A549 treated with GW870086 at 1 μM for 4 hours (cell line): ENCODE results near the gene NUP35. TPM values are rescaled to one million over a fixed set of nuclear protein-coding genes. Genes with fewer than 3 reads are reported as not detected.

ENCODE experiments used
- total RNA-seq: library from RNA; stranded (reverse); fragments of 200-300 nt; extraction: Qiagen RNA extraction; gene quantifications from 5 replicates; pipeline ENCODE4 v1.2.3, GENCODE V29; 2022; ENCODE audit warnings: low read depth

Gene NUP35
- 29.4 to 41.5 TPM (median 32.1 TPM) in 5 replicates for total RNA-seq

GRCh38 chr2:183124222-183124956 is at the start of gene NUP35:
Gene NUP35, plus strand, starts transcription at chr2:183124443. Its CDS starts 15 bp downstream, at chr2:183124458.

GRCh38 chr2:183078464-183079138 is 45.6 kb upstream of the NUP35 start, which contains the start of gene DUSP19:
Gene DUSP19, plus strand, starts transcription at chr2:183078747. Its CDS starts 187 bp downstream, at chr2:183078934.

Other genes with a start within 250 kb of the NUP35 start
- gene NCKAP1, start 86.0 kb upstream of the NUP35 start, total RNA-seq = 84.4 to 115 TPM (median 105 TPM) in 5 replicates
- gene DUSP19, start 45.7 kb upstream of the NUP35 start, total RNA-seq = 0.37 to 0.79 TPM (median 0.68 TPM) in 5 replicates